HG02938 (cell line): ENCODE data around the gene ZNF503.
A peak's percentile ranks its signal among the peaks of the same experiment; 100 is the strongest.

Source experiments
- ATAC-seq: cut with Tn5 transposase; IDR thresholded peaks from one replicate; pipeline ENCODE4 v1.9.1; 2021; ENCODE audit warnings: mild to moderate bottlenecking, moderate library complexity; ENCODE audit not compliant: unreplicated experiment

The ZNF503 gene

DNA sequence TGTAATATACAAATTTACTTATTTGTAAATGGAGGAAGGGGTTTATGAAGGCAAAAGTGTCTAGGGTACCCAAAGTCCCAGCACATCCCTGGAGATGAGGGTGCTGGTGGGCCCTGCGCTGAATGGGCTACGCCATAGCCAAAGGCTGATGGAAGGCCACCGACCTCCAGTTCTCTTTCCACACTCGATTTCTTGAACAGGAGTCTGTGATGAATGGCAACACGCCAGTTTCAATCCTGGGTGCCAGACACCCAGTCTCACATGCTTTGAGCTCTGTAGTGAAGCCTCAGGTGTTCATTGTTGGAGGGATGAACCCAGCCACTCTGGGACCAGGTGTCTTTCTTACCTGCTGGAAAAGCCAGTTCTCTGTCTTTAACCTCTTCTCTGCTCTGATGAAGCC is 30.6 kb upstream of the ZNF503 start:
- ATAC-seq, result no peak

DNA sequence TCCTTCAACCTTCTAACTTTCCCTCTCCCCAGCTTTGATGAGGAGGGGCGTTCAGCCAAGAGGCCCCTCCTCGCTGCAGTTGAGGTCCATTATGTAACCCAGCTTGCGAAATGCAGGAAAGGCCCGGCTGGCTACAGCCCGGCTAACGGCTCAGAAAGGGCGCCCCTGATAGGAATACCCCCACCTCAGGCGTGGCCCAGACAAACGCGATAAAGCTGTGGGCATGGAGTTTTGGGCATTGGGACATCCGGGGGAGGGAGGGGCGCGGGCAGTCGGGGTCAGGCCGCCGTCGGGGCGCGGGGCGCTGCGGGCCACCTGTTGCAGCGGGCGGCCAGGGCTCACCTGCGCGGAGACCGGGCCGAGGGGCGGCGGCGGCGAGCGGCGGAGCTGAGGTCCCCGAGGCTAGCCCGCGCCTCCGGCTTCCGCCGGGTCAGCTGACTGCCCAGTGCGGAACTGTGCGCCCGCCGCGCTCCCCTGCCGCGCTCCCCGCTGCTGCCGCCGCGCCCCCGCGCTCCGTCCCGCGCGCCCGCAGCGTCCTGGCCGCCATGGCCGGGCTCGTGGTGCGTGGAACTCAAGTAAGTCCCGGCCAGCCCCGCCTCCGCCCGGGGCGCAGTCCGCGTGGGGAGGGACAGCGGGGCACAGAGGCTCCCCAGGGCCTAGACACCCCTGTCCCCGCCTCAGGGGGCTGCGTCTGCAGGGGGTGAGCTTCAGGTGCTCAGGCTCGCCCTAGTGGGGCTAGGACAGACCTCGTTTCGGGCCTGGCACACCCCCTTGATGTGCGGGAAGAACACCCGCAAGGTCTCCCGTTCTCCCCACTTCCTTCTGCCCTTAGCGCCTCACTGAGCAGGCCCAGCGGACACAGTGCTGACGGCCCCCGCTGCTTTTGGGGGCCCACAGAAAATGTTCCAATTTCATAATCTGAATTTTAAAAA is 29.9 kb upstream of the ZNF503 start, which contains the start of gene LRMDA:
Gene LRMDA, plus strand, starts transcription at position 445 of the 932 bp plus-strand sequence.
- peak; percentile 59 for ATAC-seq

DNA sequence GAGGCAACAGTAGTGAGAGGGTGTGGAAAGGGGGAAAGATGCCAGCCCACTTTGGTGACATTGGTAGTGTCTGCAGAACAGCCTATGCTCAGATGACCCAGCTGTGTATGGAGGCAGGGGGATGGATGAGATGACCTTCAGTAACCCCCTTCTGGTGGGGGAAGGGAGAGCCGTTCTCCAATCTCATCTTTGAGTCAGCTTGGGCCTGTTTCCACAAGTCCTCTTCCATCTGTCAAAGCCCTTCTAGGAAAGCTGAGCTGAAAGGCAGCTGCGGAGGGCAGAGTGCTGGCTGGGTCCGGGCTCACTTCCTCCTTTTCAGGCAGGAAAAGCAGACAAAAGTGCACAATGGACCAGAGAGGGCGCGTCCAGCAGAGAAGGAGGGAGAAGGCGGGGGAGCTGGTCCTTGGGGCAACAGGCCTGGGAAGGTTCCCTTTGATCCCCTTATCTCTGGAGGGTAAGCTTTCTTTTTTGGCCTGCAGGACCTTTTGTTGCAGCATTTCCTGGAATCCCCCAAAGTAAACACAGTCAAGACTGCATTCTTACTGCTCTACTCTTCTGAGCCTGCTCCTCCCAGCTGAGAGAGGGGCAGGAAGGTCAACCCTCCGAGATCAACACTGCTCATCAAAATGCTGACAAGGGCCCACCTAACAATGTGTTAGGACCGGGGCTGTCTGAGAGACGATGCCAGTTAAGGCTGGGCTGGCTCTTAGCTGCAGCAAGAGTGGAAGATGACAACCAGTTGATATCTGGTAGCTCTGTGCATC is 28.6 kb upstream of the ZNF503 start:
- ATAC-seq, result no peak

DNA sequence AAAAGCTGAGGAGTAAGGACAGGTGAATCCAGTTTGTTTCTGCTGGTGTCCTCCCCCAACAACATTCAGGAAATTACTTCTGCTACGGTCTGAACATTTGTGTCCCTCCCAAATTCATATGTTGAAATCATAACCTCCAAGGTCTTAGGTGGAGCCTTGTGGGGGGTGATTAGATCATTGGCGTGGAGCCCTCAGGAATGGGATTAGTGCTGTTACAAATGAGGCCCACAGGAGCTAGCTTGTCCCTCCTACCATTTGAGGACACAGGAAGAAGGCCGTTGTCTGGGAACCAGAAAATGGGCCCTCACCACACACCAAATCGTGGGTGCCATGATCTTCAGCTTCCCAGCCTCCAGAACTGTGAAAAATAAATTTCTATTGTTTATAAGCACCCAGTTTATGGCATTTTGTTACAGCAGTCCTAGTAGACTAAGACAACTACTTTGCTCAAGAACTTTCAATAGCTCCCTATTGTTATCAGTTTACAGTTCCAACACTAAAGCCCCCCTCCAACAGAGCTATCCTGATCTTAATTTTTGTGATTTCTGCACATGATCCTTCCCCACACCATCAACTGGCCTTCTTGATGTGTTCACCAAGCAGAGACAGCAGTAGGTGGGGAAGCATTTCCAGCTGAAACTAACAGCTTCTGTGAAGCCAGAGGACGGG is 27.7 kb upstream of the ZNF503 start:
- no peak for ATAC-seq

DNA sequence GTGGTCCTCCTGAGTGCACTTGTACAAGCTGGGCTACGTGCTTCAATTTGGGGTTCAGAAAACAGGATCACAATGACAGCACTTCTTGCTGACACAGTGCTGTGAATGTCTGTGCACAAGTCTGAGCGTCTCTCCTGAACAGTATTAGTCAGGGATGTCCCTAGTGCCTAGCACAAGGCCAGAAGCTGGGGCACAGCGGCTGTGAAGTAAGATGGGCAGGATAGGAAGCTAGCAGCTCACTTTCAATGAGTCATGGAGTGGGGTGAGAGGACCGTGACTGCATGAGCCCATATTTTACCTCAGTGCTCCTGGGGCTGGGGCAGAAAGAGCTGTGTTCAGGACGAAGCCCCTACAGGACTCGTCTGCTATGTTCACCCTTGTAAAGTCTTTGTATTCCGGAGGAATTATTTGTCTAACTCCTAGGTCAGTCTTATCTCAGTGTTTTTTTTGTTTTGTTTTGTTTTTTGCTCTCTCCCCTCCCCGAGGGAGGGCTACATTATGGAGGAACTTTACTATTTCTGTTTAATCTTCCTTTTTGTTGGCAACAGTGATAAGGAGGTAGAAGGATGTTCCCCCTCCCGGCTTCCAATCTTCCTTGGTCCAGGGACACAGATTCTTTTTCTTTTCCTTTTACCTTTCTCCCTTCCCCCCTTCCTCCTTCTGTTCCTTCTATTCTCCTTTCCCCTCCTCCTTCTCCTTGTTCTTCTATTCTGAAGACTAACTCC is 27.0 kb upstream of the ZNF503 start:
- ATAC-seq, result no peak

DNA sequence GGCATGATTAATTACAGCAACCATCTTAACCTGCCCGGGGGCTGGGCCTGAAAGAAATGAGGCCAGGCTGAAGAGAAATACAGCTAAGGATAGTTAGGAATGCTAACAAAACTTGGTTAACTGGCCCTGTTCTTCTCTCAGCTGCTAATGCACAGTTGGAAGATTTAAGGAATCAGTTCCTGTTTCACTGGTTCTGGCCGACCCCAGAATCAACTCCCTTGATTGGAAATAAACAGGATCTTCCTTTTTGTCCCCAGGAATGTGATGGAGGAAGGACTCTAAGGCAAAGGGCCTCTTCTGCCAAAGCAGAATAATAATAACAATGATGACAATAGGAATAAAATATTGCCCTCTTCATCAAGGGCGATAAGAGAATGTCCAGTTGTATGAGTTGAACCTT is 26.4 kb upstream of the ZNF503 start:
- no peak for ATAC-seq

DNA sequence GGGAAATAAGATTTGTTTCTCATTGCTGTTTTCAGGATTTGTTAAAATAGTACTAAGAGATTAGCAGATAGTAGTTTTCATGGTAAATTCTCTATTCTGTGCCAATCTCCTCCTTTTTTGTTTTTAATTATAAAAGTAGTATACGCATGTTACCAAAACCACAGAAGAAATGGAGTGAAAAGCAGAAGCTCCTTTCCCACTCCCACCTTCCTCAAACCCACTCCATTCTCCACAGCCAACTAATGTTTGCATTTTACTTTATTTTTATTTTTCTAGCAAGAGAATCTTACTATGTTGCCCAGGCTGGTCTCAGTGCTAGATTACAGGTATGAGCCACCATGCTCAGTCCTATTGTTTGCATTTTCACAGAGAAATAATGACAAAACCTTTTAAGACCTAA is 25.3 kb upstream of the ZNF503 start:
- no peak for ATAC-seq

DNA sequence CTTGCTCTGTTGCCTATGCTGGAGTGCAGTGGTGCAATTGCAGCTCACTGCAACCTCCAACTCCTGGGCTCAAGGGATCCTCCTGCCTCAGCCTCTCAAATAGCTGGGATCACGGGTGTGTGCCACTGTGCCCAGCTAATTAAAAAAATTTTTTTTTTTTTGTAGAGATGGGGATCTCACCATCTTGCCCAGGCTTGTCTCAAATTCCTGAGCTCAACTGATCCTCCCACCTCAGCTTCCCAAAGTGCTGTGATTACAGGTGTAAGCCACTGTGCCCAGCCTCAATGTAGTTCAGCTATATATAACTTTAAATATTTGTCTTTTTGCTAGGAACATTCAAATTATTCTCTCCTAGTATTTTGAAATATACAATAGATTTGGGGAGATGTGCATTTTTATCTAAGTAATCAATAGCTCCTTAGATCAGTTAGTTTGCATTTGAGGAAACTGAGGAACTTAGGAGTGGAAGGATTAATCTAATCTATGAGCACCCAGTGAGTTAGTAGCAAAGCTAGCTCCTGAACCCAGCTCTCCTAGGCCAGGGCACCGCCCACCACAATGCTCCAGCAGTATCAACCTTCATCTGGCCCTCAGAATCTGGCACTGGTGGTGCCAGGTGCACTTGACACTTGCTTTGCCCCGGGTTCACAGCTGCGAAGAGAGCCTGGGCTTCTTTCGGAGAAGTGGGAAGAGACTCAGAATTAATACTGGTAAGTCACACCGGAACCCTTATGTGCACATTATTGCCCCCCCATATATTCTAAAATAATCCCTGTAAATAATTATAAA is 23.9 kb upstream of the ZNF503 start:
- no peak for ATAC-seq

DNA sequence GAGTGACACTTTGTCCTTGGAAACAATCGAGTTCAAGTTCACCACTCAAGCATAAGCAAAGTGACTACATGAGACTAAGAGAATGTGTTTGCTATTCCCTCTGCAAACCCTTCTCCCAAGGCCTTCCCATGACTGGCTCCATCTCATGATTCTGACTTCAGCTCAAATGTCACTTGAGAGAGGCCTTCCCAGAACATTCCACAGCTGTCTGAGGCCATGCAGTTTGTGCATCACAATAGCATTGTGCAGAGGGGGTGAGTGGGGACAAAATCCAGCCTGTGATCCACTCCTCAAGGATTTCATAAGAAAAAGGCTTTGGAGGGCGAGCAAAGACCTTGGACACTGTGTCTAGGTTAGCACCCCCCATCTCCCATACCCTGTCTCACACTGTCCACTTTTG is 23.0 kb upstream of the ZNF503 start:
- ATAC-seq, result no peak

DNA sequence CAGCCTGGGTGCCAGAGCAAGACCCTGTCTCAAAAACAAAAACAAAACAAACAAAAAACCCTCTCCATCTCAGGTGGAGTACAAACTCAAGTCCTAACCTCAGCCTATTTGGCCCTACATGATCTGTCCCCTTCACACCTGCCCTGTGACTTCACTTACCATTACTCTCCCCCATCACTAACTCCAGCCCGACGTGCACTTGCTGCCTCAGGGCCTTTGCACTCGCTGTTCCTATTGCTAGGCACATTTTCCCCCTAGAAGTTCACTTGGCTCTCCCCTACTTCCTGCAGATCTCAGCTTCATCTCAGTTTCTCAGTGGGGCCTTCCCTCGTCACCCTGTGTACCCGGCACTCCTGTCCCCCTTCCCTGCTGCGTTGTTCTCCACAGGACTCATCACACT is 21.3 kb upstream of the ZNF503 start:
- no peak for ATAC-seq

DNA sequence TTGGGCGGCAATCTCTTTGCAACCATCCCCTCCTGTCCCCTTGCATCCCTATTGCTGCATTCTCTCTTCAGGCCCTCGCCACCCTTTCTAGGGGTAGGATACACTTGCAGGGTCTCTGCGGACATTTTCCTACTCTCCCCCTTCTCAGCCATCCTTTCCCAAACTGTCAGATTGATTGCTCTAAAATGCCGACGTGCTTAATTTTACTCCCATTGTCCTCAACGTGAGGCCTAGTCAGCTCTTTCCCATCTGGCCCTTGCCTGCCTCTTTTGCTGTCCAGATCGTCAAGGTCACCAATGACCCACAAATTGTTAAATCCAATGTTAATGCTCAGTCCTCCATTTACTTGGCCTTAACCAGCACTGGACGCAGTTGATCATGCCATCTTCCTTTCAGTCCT is 17.1 kb upstream of the ZNF503 start:
- no peak for ATAC-seq

DNA sequence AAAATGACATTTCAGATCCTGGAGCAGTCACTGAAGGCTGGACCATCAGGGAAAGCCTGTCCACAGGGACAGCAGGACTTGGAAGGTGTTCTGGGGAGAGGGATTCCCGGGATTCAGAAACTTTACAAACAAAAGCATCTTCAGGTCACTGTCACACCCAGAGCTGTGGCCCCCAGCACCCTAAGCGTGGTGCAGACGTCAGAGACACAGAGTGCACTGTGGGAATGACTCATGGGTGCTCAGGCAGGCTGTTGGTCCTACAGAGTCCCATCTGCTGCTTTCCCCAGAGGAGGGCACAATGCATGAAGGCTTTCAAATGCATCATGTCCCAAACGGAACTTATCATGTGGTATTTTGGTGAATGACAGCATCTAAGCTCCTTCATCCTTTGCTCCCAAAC is 16.7 kb upstream of the ZNF503 start:
- ATAC-seq, result no peak

DNA sequence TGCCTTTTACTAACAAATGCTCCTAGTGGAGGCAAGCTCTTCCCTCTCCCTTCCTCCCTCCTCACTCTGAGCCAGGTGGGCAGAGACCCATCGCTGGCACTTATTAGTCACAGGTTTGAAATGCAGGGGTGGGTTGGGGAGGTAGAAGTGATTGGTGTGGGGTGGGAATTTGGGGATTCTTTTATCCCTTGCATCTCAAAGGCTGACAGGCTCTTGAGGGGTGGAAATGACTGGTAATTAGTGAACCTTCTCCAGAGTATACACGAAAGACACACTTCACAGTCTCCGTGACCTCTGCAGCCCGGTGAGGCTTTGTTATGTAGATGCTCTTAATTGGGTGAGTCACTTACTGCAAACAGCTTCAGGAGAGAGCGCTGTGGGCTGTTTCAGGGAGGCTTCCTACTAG is 16.0 kb upstream of the ZNF503 start:
- ATAC-seq, result no peak

DNA sequence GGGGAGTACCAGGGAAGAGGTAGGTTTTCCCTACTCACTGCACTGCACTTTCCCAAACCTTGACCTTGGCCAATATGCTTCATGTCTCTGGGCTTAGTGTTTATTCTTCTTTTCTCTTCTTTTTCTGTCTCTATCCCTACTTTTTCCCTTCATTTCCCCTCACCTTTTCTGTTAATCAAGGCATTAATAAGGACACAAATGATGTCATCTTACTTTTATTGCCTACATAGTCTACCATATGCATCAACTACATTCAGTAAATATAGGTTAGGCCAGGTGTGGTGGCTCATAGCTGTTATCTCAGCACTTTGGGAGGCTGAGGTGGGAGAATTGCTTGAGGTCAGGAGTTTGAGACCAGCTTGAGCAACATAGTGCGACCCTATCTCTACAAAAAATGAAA is 13.0 kb upstream of the ZNF503 start:
- ATAC-seq, result no peak

DNA sequence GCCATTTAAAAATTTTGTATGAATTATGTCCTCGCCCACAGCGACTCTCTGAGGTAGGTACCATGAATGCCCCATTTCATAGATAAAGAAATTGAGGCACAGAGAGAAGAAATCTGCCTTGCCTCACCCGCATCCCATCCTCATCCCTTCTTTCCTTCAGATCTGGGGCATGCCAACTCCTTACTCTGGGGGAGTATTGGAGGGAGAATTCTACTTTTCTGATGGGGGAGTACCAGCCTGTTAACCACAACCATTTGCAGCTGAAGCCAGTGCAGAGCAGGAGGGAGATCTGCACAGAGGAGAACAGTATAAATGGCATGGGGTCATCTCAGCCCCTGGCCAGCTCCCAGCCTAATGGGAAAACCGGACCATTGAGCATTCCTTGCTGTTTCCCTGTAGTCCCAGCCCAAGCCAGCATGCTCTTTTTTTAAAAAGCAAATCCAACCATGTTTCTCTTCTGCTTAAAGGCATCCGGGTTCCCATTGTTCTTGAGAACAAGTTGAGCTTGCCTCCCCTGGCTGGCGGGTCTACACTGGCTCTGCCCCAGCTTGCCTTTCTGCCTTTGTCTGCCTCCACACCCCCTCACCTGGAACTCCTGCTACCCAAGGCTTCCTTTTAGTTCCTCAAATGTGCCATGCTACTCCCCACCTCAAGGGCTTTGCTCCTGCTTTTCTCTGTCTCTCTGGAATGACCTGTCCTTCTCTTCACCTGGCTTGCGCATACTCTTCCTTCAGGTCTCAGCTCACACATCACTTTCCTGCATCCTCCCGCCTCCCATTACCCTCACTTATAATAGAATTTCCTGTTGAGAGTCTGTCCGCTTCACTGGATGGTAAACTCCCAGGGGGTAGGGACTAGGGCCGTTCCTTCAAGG is 8.8 kb upstream of the ZNF503 start:
- ATAC-seq, result no peak

DNA sequence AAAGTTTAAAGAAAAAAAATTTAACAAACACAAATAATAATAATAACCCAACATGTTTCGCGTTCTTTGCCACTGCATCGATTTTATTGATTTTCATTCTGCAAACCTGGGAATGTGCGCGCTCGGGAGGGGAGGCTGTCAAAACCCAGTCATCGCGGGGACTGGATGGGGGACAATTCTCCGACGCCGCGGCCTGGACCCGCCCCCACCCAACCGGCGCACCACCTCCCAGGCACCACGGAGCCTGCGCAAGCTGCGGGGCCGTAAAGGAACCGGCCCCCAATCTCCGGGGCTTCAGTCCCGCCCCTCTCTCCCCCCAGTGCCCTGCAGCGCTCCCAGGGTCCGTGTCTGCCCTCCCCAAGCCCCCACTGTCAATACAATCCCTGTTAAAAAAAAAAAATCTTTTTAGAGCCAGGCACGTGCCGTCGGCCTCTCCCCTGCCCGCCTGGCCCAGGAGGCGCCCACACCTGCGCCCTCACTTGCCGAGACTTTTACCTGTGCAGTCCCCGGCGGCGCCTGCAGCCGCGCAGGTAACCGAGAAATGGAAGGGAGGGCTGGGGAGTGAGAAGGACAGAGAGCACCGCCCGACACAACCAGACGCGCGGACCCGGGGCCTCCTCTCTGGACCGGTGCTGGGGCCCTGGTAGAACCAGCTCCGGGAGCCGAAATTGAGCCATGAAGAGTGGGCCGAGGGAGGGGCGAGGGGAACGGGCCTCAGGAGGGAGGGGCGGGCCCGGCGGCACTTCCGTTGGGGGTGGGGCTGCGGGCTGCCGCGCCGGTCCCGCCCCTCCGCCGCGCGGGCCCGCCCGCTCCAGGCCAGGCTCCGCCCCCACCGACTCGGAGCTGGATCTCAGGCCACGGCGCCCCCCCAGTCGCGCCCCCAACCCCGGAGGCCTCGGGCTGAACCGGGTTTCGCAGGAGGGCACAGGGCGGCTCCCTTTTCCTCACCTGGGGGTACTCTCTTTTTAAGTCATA is 7.6 kb upstream of the ZNF503 start:
- ATAC-seq, result no peak

DNA sequence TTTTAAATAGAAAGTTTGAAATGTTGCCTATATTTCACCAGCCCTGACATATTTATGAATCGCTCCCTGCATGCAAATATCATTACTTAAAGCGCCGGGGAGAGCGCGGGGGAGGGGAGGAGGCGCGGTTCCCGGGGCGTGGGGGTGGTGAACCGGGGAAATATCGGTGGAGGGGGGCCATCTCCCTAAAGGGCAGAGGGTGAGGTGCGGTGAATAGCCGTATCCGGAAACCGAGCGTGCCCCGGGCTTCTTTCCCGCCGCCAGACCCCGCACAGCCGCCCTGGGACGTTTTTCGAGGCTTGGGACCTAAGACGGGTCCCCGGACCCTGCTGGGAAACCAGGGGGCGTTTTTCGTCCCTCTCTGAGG is 6.9 kb upstream of the ZNF503 start:
- ATAC-seq, result no peak
